ENCODE results near the gene ARHGEF28.

Gene ARHGEF28

DNA sequence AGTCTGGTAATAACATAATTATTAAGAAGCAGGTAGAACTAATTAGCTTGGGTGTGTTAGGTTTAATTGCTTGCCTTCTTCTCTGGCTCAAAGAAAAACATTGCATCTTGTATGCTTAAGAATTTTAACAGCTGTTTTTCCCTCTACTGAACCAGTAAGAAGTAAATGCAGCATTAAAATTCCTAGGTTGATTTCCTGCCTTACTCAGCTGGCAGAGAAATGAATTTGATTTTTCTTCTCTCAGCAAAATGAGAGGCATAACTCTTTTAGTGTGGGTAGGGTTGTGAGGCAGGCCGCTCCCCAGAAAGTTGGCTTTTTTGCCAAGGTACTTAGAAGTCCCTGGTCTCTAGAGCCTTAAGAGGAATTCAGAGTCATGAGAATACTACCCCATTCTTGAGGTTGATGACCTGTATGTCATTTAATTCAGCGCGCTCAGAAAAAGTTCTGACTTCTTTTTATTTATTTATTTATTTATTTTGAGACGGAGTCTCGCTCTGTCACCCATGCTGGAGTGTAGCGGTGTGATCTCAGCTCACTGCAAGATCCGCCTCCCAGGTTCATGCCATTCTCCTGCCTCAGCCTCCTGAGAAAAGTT, 302.6 kb downstream of the ARHGEF28 start:
- DNase-seq (ENCODE audit: low read depth, low spot score), result no peak
- no peaks in the 10 kb centered on the region for H3K36me3 ChIP-seq (ENCODE audit: insufficient read depth, insufficient read length, low read length)
- H3K4me3 ChIP-seq (ENCODE audit: insufficient read length, low read depth), result no peak overlapping the region
- no peaks in the 10 kb centered on the region for H3K4me1 ChIP-seq (ENCODE audit: insufficient read depth, insufficient read length)
- H3K27me3 ChIP-seq (ENCODE audit: insufficient read depth, insufficient read length), result no peaks in the 10 kb centered on the region
- TF ChIP-seq YY1 (IDR thresholded peaks at IDR 0.05; ENCODE audit: insufficient read depth, insufficient read length) (no peak), ZNF274 (IDR thresholded peaks at IDR 0.05; ENCODE audit: low read depth, low read length) (no peak), SUZ12 (IDR thresholded peaks at IDR 0.05; ENCODE audit: extremely low read depth, insufficient read depth, insufficient read length) (no peak)
- H3K9me3 ChIP-seq (ENCODE audit: insufficient read depth, low read length), result no peaks in the 10 kb centered on the region
- H3K9ac ChIP-seq (ENCODE audit: insufficient read length, low read depth), result no peak overlapping the region

- TF ChIP-seq ZNF274 (IDR thresholded peaks at IDR 0.05; ENCODE audit: low read depth, low read length) (no peak), YY1 (IDR thresholded peaks at IDR 0.05; ENCODE audit: insufficient read depth, insufficient read length) (no peak), SUZ12 (IDR thresholded peaks at IDR 0.05; ENCODE audit: extremely low read depth, insufficient read depth, insufficient read length) (no peak)
- no peaks in the 10 kb centered on the region for H3K4me1 ChIP-seq (ENCODE audit: insufficient read depth, insufficient read length)
- no peak for DNase-seq (ENCODE audit: low read depth, low spot score)
- H3K27me3 ChIP-seq (ENCODE audit: insufficient read depth, insufficient read length), result no peaks in the 10 kb centered on the region
- no peaks in the 10 kb centered on the region for H3K36me3 ChIP-seq (ENCODE audit: insufficient read depth, insufficient read length, low read length)
- no peak overlapping the region for H3K9ac ChIP-seq (ENCODE audit: insufficient read length, low read depth)
- H3K9me3 ChIP-seq (ENCODE audit: insufficient read depth, low read length), result no peaks in the 10 kb centered on the region
- no peak overlapping the region for H3K4me3 ChIP-seq (ENCODE audit: insufficient read length, low read depth)
Observed at GRCh38 chr5:73935719-73936118, 309.7 kb downstream of the ARHGEF28 start.

- no peaks in the 10 kb centered on the region for H3K27me3 ChIP-seq (ENCODE audit: insufficient read depth, insufficient read length)
- H3K9me3 ChIP-seq (ENCODE audit: insufficient read depth, low read length), result no peaks in the 10 kb centered on the region; the same call in 1 of the 2 replicates
- H3K4me1 ChIP-seq (ENCODE audit: insufficient read depth, insufficient read length), result no peaks in the 10 kb centered on the region
- DNase-seq (ENCODE audit: low read depth, low spot score), result no peak
- H3K9ac ChIP-seq (ENCODE audit: insufficient read length, low read depth), result no peak overlapping the region
- no peaks in the 10 kb centered on the region for H3K36me3 ChIP-seq (ENCODE audit: insufficient read depth, insufficient read length, low read length)
- TF ChIP-seq YY1 (IDR thresholded peaks at IDR 0.05; ENCODE audit: insufficient read depth, insufficient read length), result no peak
- no peak for TF ChIP-seq ZNF274 (IDR thresholded peaks at IDR 0.05; ENCODE audit: low read depth, low read length)
- TF ChIP-seq SUZ12 (IDR thresholded peaks at IDR 0.05; ENCODE audit: extremely low read depth, insufficient read depth, insufficient read length), result no peak
- no peak overlapping the region for H3K4me3 ChIP-seq (ENCODE audit: insufficient read length, low read depth)
Observed at GRCh38 chr5:73938280-73938937, 312.4 kb downstream of the ARHGEF28 start.

DNA sequence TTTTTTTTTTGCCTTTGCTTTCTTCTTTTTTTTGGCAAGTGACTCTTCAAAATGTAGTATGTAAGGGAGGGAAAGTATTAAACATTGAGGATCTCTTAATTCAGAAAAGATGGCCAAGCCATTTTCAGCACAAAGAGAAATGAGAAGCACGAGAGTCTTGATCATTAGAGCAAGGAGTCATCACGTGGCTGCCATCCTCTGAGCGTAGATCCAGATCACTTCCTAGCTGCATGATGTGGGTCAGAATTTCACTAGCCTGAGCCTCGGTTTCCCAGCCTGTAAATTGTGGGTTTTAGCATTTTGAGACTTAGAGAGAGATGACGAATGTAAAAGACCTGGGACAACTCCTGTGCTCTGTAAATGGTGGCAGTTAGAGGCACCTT, 312.9 kb downstream of the ARHGEF28 start:
- no peak overlapping the region for H3K9ac ChIP-seq (ENCODE audit: insufficient read length, low read depth)
- H3K4me3 ChIP-seq (ENCODE audit: insufficient read length, low read depth), result no peak overlapping the region
- no peaks in the 10 kb centered on the region for H3K4me1 ChIP-seq (ENCODE audit: insufficient read depth, insufficient read length)
- H3K36me3 ChIP-seq (ENCODE audit: insufficient read depth, insufficient read length, low read length), result no peaks in the 10 kb centered on the region
- no peaks in the 10 kb centered on the region for H3K27me3 ChIP-seq (ENCODE audit: insufficient read depth, insufficient read length)
- no peak for TF ChIP-seq SUZ12 (IDR thresholded peaks at IDR 0.05; ENCODE audit: extremely low read depth, insufficient read depth, insufficient read length)
- no peak for TF ChIP-seq ZNF274 (IDR thresholded peaks at IDR 0.05; ENCODE audit: low read depth, low read length)
- no peak for TF ChIP-seq YY1 (IDR thresholded peaks at IDR 0.05; ENCODE audit: insufficient read depth, insufficient read length)
- no peak for DNase-seq (ENCODE audit: low read depth, low spot score)
- no peaks in the 10 kb centered on the region; the same call in 1 of the 2 replicates for H3K9me3 ChIP-seq (ENCODE audit: insufficient read depth, low read length)

DNA sequence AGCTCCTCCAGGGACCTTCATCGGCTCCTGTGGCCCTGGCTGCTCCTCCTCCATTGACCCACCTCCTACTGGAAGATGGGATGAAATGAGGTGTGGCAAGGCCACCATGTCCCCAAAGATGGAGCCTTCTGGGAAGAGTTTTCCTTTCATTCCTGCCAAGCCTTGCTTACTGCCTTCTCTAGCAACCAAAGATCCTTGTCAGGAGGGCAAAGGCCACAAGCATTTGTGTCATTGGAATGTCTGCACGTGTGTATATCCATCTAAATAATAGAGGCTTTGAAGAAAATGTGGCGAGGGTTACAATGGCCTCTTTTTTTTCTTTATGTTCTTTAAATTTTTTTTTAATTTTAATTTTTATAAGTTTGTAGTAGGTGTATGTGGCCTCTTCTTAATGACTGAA, 313.6 kb downstream of the ARHGEF28 start:
- H3K27me3 ChIP-seq (ENCODE audit: insufficient read depth, insufficient read length), result no peaks in the 10 kb centered on the region
- H3K36me3 ChIP-seq (ENCODE audit: insufficient read depth, insufficient read length, low read length), result no peaks in the 10 kb centered on the region
- no peaks in the 10 kb centered on the region; the same call in 1 of the 2 replicates for H3K9me3 ChIP-seq (ENCODE audit: insufficient read depth, low read length)
- no peak overlapping the region for H3K4me3 ChIP-seq (ENCODE audit: insufficient read length, low read depth)
- TF ChIP-seq YY1 (IDR thresholded peaks at IDR 0.05; ENCODE audit: insufficient read depth, insufficient read length) (no peak), SUZ12 (IDR thresholded peaks at IDR 0.05; ENCODE audit: extremely low read depth, insufficient read depth, insufficient read length) (no peak), ZNF274 (IDR thresholded peaks at IDR 0.05; ENCODE audit: low read depth, low read length) (no peak)
- no peaks in the 10 kb centered on the region for H3K4me1 ChIP-seq (ENCODE audit: insufficient read depth, insufficient read length)
- DNase-seq (ENCODE audit: low read depth, low spot score), result no peak
- H3K9ac ChIP-seq (ENCODE audit: insufficient read length, low read depth), result no peak overlapping the region

DNA sequence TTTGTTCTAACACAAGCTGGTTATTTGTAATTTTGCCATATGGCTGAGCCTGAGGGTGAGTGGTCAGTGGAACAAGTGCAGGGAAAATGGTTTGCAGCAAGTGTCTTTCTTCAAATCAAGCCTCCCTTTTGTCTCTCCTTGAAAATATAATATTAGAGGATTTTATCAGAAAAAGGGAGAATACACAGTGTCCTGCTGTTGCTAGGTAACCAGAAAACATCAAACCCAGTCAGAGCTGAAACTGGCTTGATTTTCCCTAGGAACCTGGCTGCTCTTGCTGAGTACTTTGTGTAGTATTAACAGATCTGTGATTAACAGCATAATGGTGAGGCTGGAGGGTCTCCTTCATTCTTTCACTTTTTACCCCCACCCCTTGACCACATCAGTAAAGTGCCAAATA, 314.0 kb downstream of the ARHGEF28 start:
- H3K4me3 ChIP-seq (ENCODE audit: insufficient read length, low read depth), result no peak overlapping the region
- no peaks in the 10 kb centered on the region for H3K36me3 ChIP-seq (ENCODE audit: insufficient read depth, insufficient read length, low read length)
- H3K4me1 ChIP-seq (ENCODE audit: insufficient read depth, insufficient read length), result no peaks in the 10 kb centered on the region
- TF ChIP-seq YY1 (IDR thresholded peaks at IDR 0.05; ENCODE audit: insufficient read depth, insufficient read length), result no peak
- TF ChIP-seq SUZ12 (IDR thresholded peaks at IDR 0.05; ENCODE audit: extremely low read depth, insufficient read depth, insufficient read length), result no peak
- TF ChIP-seq ZNF274 (IDR thresholded peaks at IDR 0.05; ENCODE audit: low read depth, low read length), result no peak
- no peak overlapping the region for H3K9ac ChIP-seq (ENCODE audit: insufficient read length, low read depth)
- H3K27me3 ChIP-seq (ENCODE audit: insufficient read depth, insufficient read length), result no peaks in the 10 kb centered on the region
- no peak for DNase-seq (ENCODE audit: low read depth, low spot score)
- H3K9me3 ChIP-seq (ENCODE audit: insufficient read depth, low read length), result no peaks in the 10 kb centered on the region; the same call in 1 of the 2 replicates

GRCh38 chr5:73940801-73941200, 314.8 kb downstream of the ARHGEF28 start:
- no peak overlapping the region for H3K4me3 ChIP-seq (ENCODE audit: insufficient read length, low read depth)
- H3K4me1 ChIP-seq (ENCODE audit: insufficient read depth, insufficient read length), result no peaks in the 10 kb centered on the region
- DNase-seq (ENCODE audit: low read depth, low spot score), result no peak
- H3K36me3 ChIP-seq (ENCODE audit: insufficient read depth, insufficient read length, low read length), result no peaks in the 10 kb centered on the region
- H3K9ac ChIP-seq (ENCODE audit: insufficient read length, low read depth), result no peak overlapping the region
- H3K27me3 ChIP-seq (ENCODE audit: insufficient read depth, insufficient read length), result no peaks in the 10 kb centered on the region
- TF ChIP-seq SUZ12 (IDR thresholded peaks at IDR 0.05; ENCODE audit: extremely low read depth, insufficient read depth, insufficient read length), result no peak
- no peak for TF ChIP-seq YY1 (IDR thresholded peaks at IDR 0.05; ENCODE audit: insufficient read depth, insufficient read length)
- TF ChIP-seq ZNF274 (IDR thresholded peaks at IDR 0.05; ENCODE audit: low read depth, low read length), result no peak
- no peaks in the 10 kb centered on the region; the same call in 1 of the 2 replicates for H3K9me3 ChIP-seq (ENCODE audit: insufficient read depth, low read length)
